CD14-positive monocyte (primary cell): Measurements from ENCODE around the gene TMED9. TPM values are rescaled to one million over a fixed set of nuclear protein-coding genes. Genes with fewer than 3 reads are reported as not detected.
"Not testable (repeated sequence)": the region's sequence is repeated elsewhere in the genome, so short reads cannot be mapped to it uniquely, and the experiment has no call there.

Experiments used
- DNase-seq, 3 donors: peaks; one replicate each; pipeline ENCODE4 v3.0.0-alpha.2; 2011 to 2022
- H2AFZ ChIP-seq: 2 replicates; pipeline ENCODE4 v1.6.0; 2012; ENCODE audit warnings: mild to moderate bottlenecking, low read depth, low read length, inconsistent platforms; ENCODE audit not compliant: insufficient read depth, poor library complexity, severe bottlenecking
- H3K27ac ChIP-seq, 2 donors: 1 replicate in 1 of 2; 2 replicates in 1 of 2; pipeline ENCODE4 v1.5.1; 2012 to 2013; ENCODE audit warnings: low read length in 2 of 2, control low read depth in 1 of 2, inconsistent platforms in 1 of 2, low read depth in 1 of 2, mild to moderate bottlenecking in 1 of 2
- H3K27me3 ChIP-seq, 2 donors: one replicate each; pipeline versions ENCODE4 v1.6.0 to v1.6.1; 2011 to 2013; ENCODE audit warnings: low read length in 2 of 2; ENCODE audit not compliant: control insufficient read depth in 2 of 2, insufficient read depth in 2 of 2
- H3K36me3 ChIP-seq, 2 donors: replicated peaks in 1 of 2; 1 replicate in 1 of 2; 2 replicates in 1 of 2; pipeline versions ENCODE4 v1.5.1 to v1.6.1; 2012 to 2013; ENCODE audit warnings: low read length in 2 of 2, control low read depth in 1 of 2, inconsistent platforms in 1 of 2, mild to moderate bottlenecking in 1 of 2; ENCODE audit not compliant: insufficient read depth in 2 of 2, control insufficient read depth in 1 of 2
- H3K4me1 ChIP-seq, 2 donors: 1 replicate in 1 of 2; 2 replicates in 1 of 2; pipeline versions ENCODE4 v1.5.1 to v1.6.1; 2012 to 2013; ENCODE audit warnings: low read length in 2 of 2, control low read depth in 1 of 2, inconsistent platforms in 1 of 2, mild to moderate bottlenecking in 1 of 2, moderate library complexity in 1 of 2; ENCODE audit not compliant: insufficient read depth in 2 of 2, control insufficient read depth in 1 of 2
- H3K4me2 ChIP-seq: replicated peaks from 2 replicates; pipeline ENCODE3; 2012; ENCODE audit warnings: low read length, moderate library complexity, mild to moderate bottlenecking; ENCODE audit not compliant: poor library complexity, severe bottlenecking; ENCODE audit errors: extremely low read depth
- H3K4me3 ChIP-seq, 3 experiments: fragments of 200-600 bp in 1 of 3; sonication (generic) in 1 of 3; replicated peaks in 1 of 3; 1 replicate in 2 of 3; 2 replicates in 1 of 3; pipeline ENCODE4 v1.5.1; 2011 to 2013; ENCODE audit warnings: low read length in 3 of 3, mild to moderate bottlenecking in 3 of 3, control low read depth in 2 of 3, low read depth in 2 of 3, inconsistent platforms in 1 of 3, moderate library complexity in 1 of 3
- H3K79me2 ChIP-seq: 2 replicates; pipeline ENCODE4 v1.6.0; 2012; ENCODE audit warnings: mild to moderate bottlenecking, control low read depth, inconsistent platforms, low read length, moderate library complexity; ENCODE audit not compliant: insufficient read depth
- H3K9ac ChIP-seq: 2 replicates; pipeline ENCODE4 v1.6.0; 2017; ENCODE audit warnings: low read length, mild to moderate bottlenecking; ENCODE audit not compliant: insufficient read depth, poor library complexity, severe bottlenecking
- H3K9me3 ChIP-seq, 2 donors: replicated peaks in 1 of 2; 1 replicate in 1 of 2; 2 replicates in 1 of 2; pipeline versions ENCODE4 v1.5.1 to v1.6.1; 2012 to 2013; ENCODE audit warnings: low read length in 2 of 2, control low read depth in 1 of 2; ENCODE audit not compliant: control insufficient read depth in 1 of 2, insufficient read depth in 1 of 2
- H4K20me1 ChIP-seq: 2 replicates; pipeline ENCODE4 v1.6.0; 2012; ENCODE audit warnings: mild to moderate bottlenecking, low read length, control low read depth, moderate library complexity; ENCODE audit not compliant: insufficient read depth
- H3K27ac Mint-ChIP-seq, 7 donors: one replicate each; pipeline ENCODE4 v1.8.0; 2020; ENCODE audit warnings: mild to moderate bottlenecking in 7 of 7, mixed read lengths in 7 of 7, moderate library complexity in 6 of 7, inconsistent platforms in 2 of 7
- H3K27me3 Mint-ChIP-seq, 3 donors: one replicate each; pipeline ENCODE4 v1.8.0; 2021 to 2022; ENCODE audit warnings: low read depth in 3 of 3, mild to moderate bottlenecking in 3 of 3, mixed read lengths in 3 of 3, moderate library complexity in 3 of 3, inconsistent platforms in 1 of 3
- H3K36me3 Mint-ChIP-seq, 2 donors: one replicate each; pipeline ENCODE4 v1.8.0; 2020; ENCODE audit warnings: mixed read lengths in 2 of 2, inconsistent platforms in 1 of 2, mild to moderate bottlenecking in 1 of 2
- H3K4me1 Mint-ChIP-seq: one replicate; pipeline ENCODE4 v1.8.0; 2020; ENCODE audit warnings: mild to moderate bottlenecking, mixed read lengths
- H3K4me3 Mint-ChIP-seq, 2 donors: one replicate each; pipeline ENCODE4 v1.8.0; 2020; ENCODE audit warnings: mild to moderate bottlenecking in 2 of 2, mixed read lengths in 2 of 2, moderate library complexity in 1 of 2
- H3K9me3 Mint-ChIP-seq, 7 donors: one replicate each; pipeline ENCODE4 v1.8.0; 2020 to 2022; ENCODE audit warnings: mixed read lengths in 7 of 7, mild to moderate bottlenecking in 6 of 7, moderate library complexity in 6 of 7, inconsistent platforms in 2 of 7
- WGBS: methylation state at CpG from one replicate; pipeline ENCODE4 v1.1.5; 2013; ENCODE audit warnings: missing lambda C conversion rate; ENCODE audit not compliant: insufficient coverage; 5-methylcytosine and 5-hydroxymethylcytosine counted together
- intact Hi-C, 2 donors: fragments of 100-400 bp; cut with micrococcal nuclease; formaldehyde crosslinking; loops; one replicate each; pipeline versions ENCODE4 v1.15.0 to v1.15.1; 2023
- polyA plus RNA-seq, 3 donors: library from polyadenylated mRNA; depleted of rRNA in 1 of 3; unstranded in 2 of 3; stranded (reverse) in 1 of 3; fragments of 300-500 nt in 2 of 3; fragments of >200 nt in 1 of 3; fragmentation: Illumina TruSeq in 2 of 3; gene quantifications; 1 replicate in 2 of 3; 2 replicates in 1 of 3; pipeline ENCODE4 v1.2.3, GENCODE V29; 2012 to 2021

TMED9 gene
- polyA plus RNA-seq, 3 donors, result 98.2 to 150 (median 136) TPM

GRCh38 chr5:177630186-177630585 is 38.2 kb downstream of the TMED9 start:
- DNase-seq, H3K27ac Mint-ChIP-seq, H3K79me2 ChIP-seq, H3K4me1 Mint-ChIP-seq, H3K4me3 Mint-ChIP-seq, H3K4me1 ChIP-seq, intact Hi-C loops, H3K9me3 Mint-ChIP-seq, H2AFZ ChIP-seq, H3K9ac ChIP-seq, H4K20me1 ChIP-seq, H3K4me3 ChIP-seq, H3K4me2 ChIP-seq, H3K27me3 Mint-ChIP-seq, H3K9me3 ChIP-seq, H3K27me3 ChIP-seq, H3K27ac ChIP-seq: not testable (repeated sequence)
- peaks cover 23 to 42% of the 10 kb centered on the region in 2 donors for H3K36me3 Mint-ChIP-seq
- peaks cover 11 to 25% of the 10 kb centered on the region in 2 donors for H3K36me3 ChIP-seq

GRCh38 chr5:177634912-177635311 is 42.9 kb downstream of the TMED9 start:
- H3K27me3 ChIP-seq, H3K4me3 ChIP-seq, H4K20me1 ChIP-seq, H3K4me2 ChIP-seq, H3K27me3 Mint-ChIP-seq, H3K79me2 ChIP-seq, H3K36me3 ChIP-seq, H3K27ac Mint-ChIP-seq, DNase-seq, H3K4me3 Mint-ChIP-seq, H3K4me1 ChIP-seq, H3K27ac ChIP-seq, H3K4me1 Mint-ChIP-seq, H3K9ac ChIP-seq, intact Hi-C loops, H2AFZ ChIP-seq: not testable (repeated sequence)
- no CpG with 5 or more reads among the region's 3 CpGs for WGBS
- peaks cover 0 to 10% of the 10 kb centered on the region in 2 donors for H3K9me3 ChIP-seq
- peaks cover 10 to 22% (median 19%) of the 10 kb centered on the region in 7 donors for H3K9me3 Mint-ChIP-seq
- H3K36me3 Mint-ChIP-seq, result peaks cover 18 to 20% of the 10 kb centered on the region in 2 donors

- H3K36me3 ChIP-seq, H3K27ac ChIP-seq, H3K9me3 ChIP-seq, H3K4me3 Mint-ChIP-seq, H4K20me1 ChIP-seq, intact Hi-C loops, H2AFZ ChIP-seq, H3K27ac Mint-ChIP-seq, H3K27me3 Mint-ChIP-seq, H3K9ac ChIP-seq, H3K4me1 ChIP-seq, H3K79me2 ChIP-seq, H3K4me3 ChIP-seq, H3K27me3 ChIP-seq, H3K4me1 Mint-ChIP-seq, H3K9me3 Mint-ChIP-seq, H3K4me2 ChIP-seq, DNase-seq: not testable (repeated sequence)
- H3K36me3 Mint-ChIP-seq, result peaks cover 10 to 32% of the 10 kb centered on the region in 2 donors
- no CpG with 5 or more reads among the region's 1 CpG for WGBS
These were observed 53.5 kb downstream of the TMED9 start for GRCh38 chr5:177645462-177645861.

Other genes starting within 250 kb of the TMED9 start
- gene LMAN2, start 240.5 kb upstream of the TMED9 start, polyA plus RNA-seq, result 100 to 1,000 TPM; 148 to 275 (median 259) TPM
- gene RGS14, start 234.3 kb upstream of the TMED9 start, polyA plus RNA-seq, result 100 to 1,000 TPM in 1 of 3 donors, 10 to 100 TPM in 2; 35.4 to 186 (median 43.5) TPM
- gene SLC34A1, start 207.8 kb upstream of the TMED9 start, polyA plus RNA-seq, result not detected
- gene PFN3, start 191.5 kb upstream of the TMED9 start, polyA plus RNA-seq, result not detected
- 1 to 10 TPM; 1.4 to 5.5 (median 1.5) TPM for gene F12, start 182.6 kb upstream of the TMED9 start, polyA plus RNA-seq
- gene GRK6, start 165.5 kb upstream of the TMED9 start, polyA plus RNA-seq, result 100 to 1,000 TPM in 1 of 3 donors, 10 to 100 TPM in 2; 41.6 to 101 (median 63.4) TPM
- gene PRR7, start 145.4 kb upstream of the TMED9 start, polyA plus RNA-seq, result 10 to 100 TPM in 1 of 3 donors, 1 to 10 TPM in 2; 1.8 to 17.4 (median 2.1) TPM
- gene DBN1, start 118.6 kb upstream of the TMED9 start, polyA plus RNA-seq, result 1 to 10 TPM in 1 of 3 donors, under 1 TPM in 2; 0.71 to 1.6 (median 0.73) TPM
- 100 to 1,000 TPM in 1 of 3 donors, 10 to 100 TPM in 2; 21.6 to 126 (median 27.2) TPM for gene PDLIM7, start 94.6 kb upstream of the TMED9 start, polyA plus RNA-seq
- 100 to 1,000 TPM in 1 of 3 donors, 10 to 100 TPM in 2; 62.8 to 196 (median 98.3) TPM for gene DOK3, start 82.4 kb upstream of the TMED9 start, polyA plus RNA-seq
- 100 to 1,000 TPM in 1 of 3 donors, 10 to 100 TPM in 2; 44.9 to 178 (median 70.3) TPM for gene DDX41, start 75.2 kb upstream of the TMED9 start, polyA plus RNA-seq
- 100 to 1,000 TPM in 1 of 3 donors, 1 to 10 TPM in 2; 1.6 to 216 (median 1.9) TPM for gene FAM193B, start 37.6 kb upstream of the TMED9 start, polyA plus RNA-seq
- 10 to 100 TPM; 15.6 to 21.7 (median 18.8) TPM for gene B4GALT7, start 7.9 kb downstream of the TMED9 start, polyA plus RNA-seq
- gene FAM153A, start 190.7 kb downstream of the TMED9 start, polyA plus RNA-seq, result not detected